Vagina (tissue), 2 donors: Measurements from ENCODE around the gene PIGS.

ENCODE experiments used
- POLR2A ChIP-seq, 2 donors: fragments of 450-650 bp; IDR thresholded peaks; one replicate each; pipeline ENCODE4 v1.6.1; 2017; ENCODE audit warnings: antibody characterized with exemption in 2 of 2, mild to moderate bottlenecking in 2 of 2, moderate library complexity in 2 of 2
- POLR2AphosphoS5 ChIP-seq, 2 donors: sonication (generic); formaldehyde crosslinking; IDR thresholded peaks; one replicate each; pipeline ENCODE4 v1.9.0; 2017; ENCODE audit warnings: antibody characterized with exemption in 2 of 2, mild to moderate bottlenecking in 2 of 2, low read depth in 1 of 2; ENCODE audit not compliant: insufficient read depth in 1 of 2
- TF ChIP-seq, protein P1 (sequence below), 3 experiments: fragments of 450-650 bp in 2 of 3; fragments of 200-600 bp in 1 of 3; sonication (generic) in 1 of 3; IDR thresholded peaks; one replicate each; pipeline ENCODE4 v1.5.1; 2017 to 2019; ENCODE audit warnings: antibody characterized with exemption in 3 of 3, mild to moderate bottlenecking in 2 of 3, moderate library complexity in 2 of 3

DNA sequence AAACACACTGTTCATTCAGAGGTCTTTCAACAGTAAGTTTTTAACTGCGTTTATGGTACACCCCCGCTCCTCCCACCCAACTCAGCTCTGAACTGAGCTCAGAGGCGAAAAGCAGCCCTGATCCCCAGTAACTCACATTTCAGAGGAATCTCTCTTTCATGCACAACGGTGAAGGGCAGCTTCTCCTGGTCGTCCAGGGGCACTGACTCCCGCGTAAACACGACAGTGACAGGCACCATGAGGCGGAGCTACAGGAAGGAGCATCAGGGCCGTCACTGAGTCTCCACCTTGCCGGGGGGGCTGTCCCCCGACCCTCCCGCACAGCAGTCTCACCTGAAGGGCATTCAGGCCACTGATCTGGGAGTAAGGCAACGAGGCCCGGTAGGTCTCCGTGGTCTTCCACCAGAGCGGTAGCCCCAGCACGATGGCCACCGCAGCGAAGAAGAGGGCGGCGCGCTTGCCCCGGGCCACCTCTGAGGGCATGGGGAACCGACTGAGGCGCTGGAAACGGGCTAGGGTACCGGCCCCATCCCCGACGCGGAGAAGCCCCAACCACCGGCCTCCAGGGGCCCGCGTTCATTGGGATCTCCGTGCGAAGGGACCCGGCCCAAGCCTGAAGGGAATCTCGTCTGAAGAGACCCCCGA is 486 bp downstream of the PIGS start:
- TF ChIP-seq, protein P1, sequence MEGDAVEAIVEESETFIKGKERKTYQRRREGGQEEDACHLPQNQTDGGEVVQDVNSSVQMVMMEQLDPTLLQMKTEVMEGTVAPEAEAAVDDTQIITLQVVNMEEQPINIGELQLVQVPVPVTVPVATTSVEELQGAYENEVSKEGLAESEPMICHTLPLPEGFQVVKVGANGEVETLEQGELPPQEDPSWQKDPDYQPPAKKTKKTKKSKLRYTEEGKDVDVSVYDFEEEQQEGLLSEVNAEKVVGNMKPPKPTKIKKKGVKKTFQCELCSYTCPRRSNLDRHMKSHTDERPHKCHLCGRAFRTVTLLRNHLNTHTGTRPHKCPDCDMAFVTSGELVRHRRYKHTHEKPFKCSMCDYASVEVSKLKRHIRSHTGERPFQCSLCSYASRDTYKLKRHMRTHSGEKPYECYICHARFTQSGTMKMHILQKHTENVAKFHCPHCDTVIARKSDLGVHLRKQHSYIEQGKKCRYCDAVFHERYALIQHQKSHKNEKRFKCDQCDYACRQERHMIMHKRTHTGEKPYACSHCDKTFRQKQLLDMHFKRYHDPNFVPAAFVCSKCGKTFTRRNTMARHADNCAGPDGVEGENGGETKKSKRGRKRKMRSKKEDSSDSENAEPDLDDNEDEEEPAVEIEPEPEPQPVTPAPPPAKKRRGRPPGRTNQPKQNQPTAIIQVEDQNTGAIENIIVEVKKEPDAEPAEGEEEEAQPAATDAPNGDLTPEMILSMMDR (IDR thresholded peaks at IDR 0.05), result no peak
- no peak for TF ChIP-seq POLR2A (IDR thresholded peaks at IDR 0.05)
- TF ChIP-seq POLR2AphosphoS5 (IDR thresholded peaks at IDR 0.05; ENCODE audit: insufficient read depth in 1 of 2, low read depth in 1 of 2), result no peak
